HEK293T (cell line): ENCODE data around the gene DOCK9.

ENCODE experiments used
- ARNT ChIP-seq: fragments of 450-650 bp; IDR thresholded peaks from 2 replicates; pipeline ENCODE4 v1.6.1; 2017; ENCODE audit warnings: mild to moderate bottlenecking
- BHLHE40 ChIP-seq: fragments of 450-650 bp; IDR thresholded peaks from 2 replicates; pipeline ENCODE4 v1.6.1; 2016; ENCODE audit warnings: mild to moderate bottlenecking, moderate library complexity, borderline replicate concordance
- CTBP1 ChIP-seq: fragments of 450-650 bp; IDR thresholded peaks from 2 replicates; pipeline ENCODE4 v1.6.1; 2016; ENCODE audit warnings: borderline replicate concordance
- ELF4 ChIP-seq: fragments of 450-650 bp; IDR thresholded peaks from 2 replicates; pipeline ENCODE4 v1.6.1; 2017; ENCODE audit warnings: antibody characterized with exemption
- FOXA1 ChIP-seq: fragments of 450-650 bp; IDR thresholded peaks from 2 replicates; pipeline ENCODE4 v1.6.1; 2016; ENCODE audit warnings: mild to moderate bottlenecking
- FOXK2 ChIP-seq: fragments of 450-650 bp; IDR thresholded peaks from 2 replicates; pipeline ENCODE4 v1.6.1; 2016; ENCODE audit warnings: mild to moderate bottlenecking
- HDGF ChIP-seq: fragments of 450-650 bp; IDR thresholded peaks from 2 replicates; pipeline ENCODE4 v1.6.1; 2017; ENCODE audit warnings: antibody characterized with exemption, borderline replicate concordance
- L3MBTL2 ChIP-seq: fragments of 450-650 bp; conservative IDR thresholded peaks from 2 replicates; pipeline ENCODE4 v1.6.1; 2016; ENCODE audit warnings: mild to moderate bottlenecking
- LEF1 ChIP-seq: fragments of 450-650 bp; IDR thresholded peaks from 2 replicates; pipeline ENCODE4 v1.6.1; 2017; ENCODE audit warnings: mild to moderate bottlenecking, borderline replicate concordance
- NFRKB ChIP-seq: fragments of 450-650 bp; IDR thresholded peaks from 2 replicates; pipeline ENCODE4 v1.6.1; 2016; ENCODE audit warnings: mild to moderate bottlenecking, moderate library complexity
- PKNOX1 ChIP-seq: fragments of 450-650 bp; IDR thresholded peaks from 2 replicates; pipeline ENCODE4 v1.6.1; 2016
- SP1 ChIP-seq: fragments of 450-650 bp; IDR thresholded peaks from 2 replicates; pipeline ENCODE4 v1.6.1; 2017
- TARDBP ChIP-seq: fragments of 450-650 bp; IDR thresholded peaks from 2 replicates; pipeline ENCODE4 v1.6.1; 2016
- ZNF384 ChIP-seq: fragments of 450-650 bp; IDR thresholded peaks from 2 replicates; pipeline ENCODE4 v1.6.1; 2016

GRCh38 chr13:98984118-98984517 lies 6.3 kb upstream of the DOCK9 start:
- no peak for TF ChIP-seq L3MBTL2
- TF ChIP-seq ZNF384: no peak
- TF ChIP-seq LEF1: no peak
- TF ChIP-seq TARDBP: no peak
- TF ChIP-seq BHLHE40: no peak
- no peak for TF ChIP-seq SP1
- no peak for TF ChIP-seq NFRKB
- no peak for TF ChIP-seq ELF4
- TF ChIP-seq HDGF: no peak
- TF ChIP-seq FOXA1: no peak
- no peak for TF ChIP-seq CTBP1
- no peak for TF ChIP-seq FOXK2
- TF ChIP-seq PKNOX1: no peak
- no peak for TF ChIP-seq ARNT
